ENCODE measurements around the gene QSER1.
A peak's percentile ranks its signal among the peaks of the same experiment; 100 is the strongest.

QSER1 gene

GRCh38 chr11:32897103-32897502 is 4.5 kb downstream of the QSER1 start:
- DNase-seq (no peak), ATAC-seq (no peak)
- Mint-ChIP-seq H3K4me1 (peaks cover 46% of the 10 kb centered on the region), H3K36me3 (ENCODE audit: low read depth) (peaks cover 13% of the 10 kb centered on the region), H3K9me3 (no peaks in the 10 kb centered on the region), H3K4me3 (no peak overlapping the region), H3K27me3 (no peaks in the 10 kb centered on the region), H3K27ac (no peak overlapping the region)

- ATAC-seq: no peak
- H3K27me3 Mint-ChIP-seq: no peaks in the 10 kb centered on the region
- no peak overlapping the region for H3K27ac Mint-ChIP-seq
Measured at GRCh38 chr11:32899438-32899837, 6.8 kb downstream of the QSER1 start.

DNA sequence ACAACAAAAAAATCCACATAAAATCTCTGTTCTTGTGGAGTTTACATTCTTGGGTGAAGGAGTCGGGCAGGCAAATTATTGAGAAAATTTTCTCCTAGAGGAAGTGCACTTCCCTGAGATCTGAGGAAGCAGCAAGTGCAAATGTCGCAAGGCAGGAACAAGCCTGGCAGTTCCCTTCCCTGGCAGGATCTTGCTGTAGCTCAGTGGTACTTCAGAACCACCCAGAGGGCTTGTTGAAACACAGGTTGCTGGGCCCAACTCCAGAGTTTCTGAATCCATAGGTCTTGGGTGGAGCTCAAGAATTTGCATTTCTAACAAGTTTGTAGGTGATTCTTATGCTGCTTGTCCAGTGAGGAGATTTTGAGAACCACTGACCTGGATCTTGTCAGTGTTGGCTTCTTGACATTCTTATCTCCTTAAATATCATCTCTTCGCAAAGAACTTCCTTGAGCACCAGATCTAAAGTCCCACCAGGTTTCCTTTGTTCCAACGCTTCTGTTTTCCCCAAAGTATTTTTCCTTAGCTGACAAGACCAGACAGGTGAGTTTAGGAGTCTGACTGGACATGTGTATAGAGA is 9.6 kb downstream of the QSER1 start:
- Mint-ChIP-seq H3K27me3 (no peaks in the 10 kb centered on the region), H3K9me3 (no peaks in the 10 kb centered on the region), H3K36me3 (ENCODE audit: low read depth) (peaks cover 13% of the 10 kb centered on the region), H3K4me1 (peaks cover 21% of the 10 kb centered on the region), H3K27ac (no peak overlapping the region), H3K4me3 (no peak overlapping the region)
- no peak for ATAC-seq
- DNase-seq: no peak

More at GRCh38 chr11:32899438-32899837, 6.8 kb downstream of the QSER1 start:
- Mint-ChIP-seq H3K36me3 (ENCODE audit: low read depth) (peaks cover 9% of the 10 kb centered on the region), H3K4me1 (peaks cover 40% of the 10 kb centered on the region), H3K9me3 (no peaks in the 10 kb centered on the region), H3K4me3 (no peak overlapping the region)
- DNase-seq: no peak

GRCh38 chr11:32905028-32905667 is 12.5 kb downstream of the QSER1 start:
- Mint-ChIP-seq H3K36me3 (ENCODE audit: low read depth) (peaks cover 20% of the 10 kb centered on the region), H3K4me3 (no peak overlapping the region), H3K27me3 (no peaks in the 10 kb centered on the region), H3K4me1 (peaks cover 14% of the 10 kb centered on the region), H3K27ac (no peak overlapping the region), H3K9me3 (no peaks in the 10 kb centered on the region)
- DNase-seq: no peak
- no peak for ATAC-seq

DNA sequence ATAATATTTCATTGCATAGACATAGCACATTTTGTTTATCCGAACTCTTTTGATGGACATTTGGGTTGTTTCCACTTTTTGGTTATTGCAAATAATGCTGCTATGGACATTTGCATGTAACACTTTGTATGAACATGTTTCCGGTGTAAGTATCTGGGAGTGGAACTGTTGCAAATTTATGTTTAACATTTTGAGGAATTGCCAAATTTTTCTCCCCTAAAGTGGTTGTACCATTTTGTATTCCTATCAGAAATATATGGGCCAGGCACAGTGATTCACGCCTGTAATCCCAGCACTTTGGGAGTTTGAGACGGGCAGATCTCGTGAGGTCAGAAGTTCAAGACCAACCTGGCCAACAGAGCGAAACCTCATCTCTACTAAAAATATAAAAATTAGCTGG is 16.0 kb downstream of the QSER1 start:
- Mint-ChIP-seq H3K27ac (no peak overlapping the region), H3K4me3 (no peak overlapping the region), H3K4me1 (peaks cover 18% of the 10 kb centered on the region), H3K9me3 (no peaks in the 10 kb centered on the region), H3K36me3 (ENCODE audit: low read depth) (peaks cover 27% of the 10 kb centered on the region), H3K27me3 (no peaks in the 10 kb centered on the region)
- DNase-seq: no peak
- no peak for ATAC-seq

GRCh38 chr11:32911413-32911812 is 18.8 kb downstream of the QSER1 start:
- Mint-ChIP-seq H3K9me3 (no peaks in the 10 kb centered on the region), H3K27me3 (no peaks in the 10 kb centered on the region), H3K4me1 (peaks cover 18% of the 10 kb centered on the region), H3K36me3 (ENCODE audit: low read depth) (peaks cover 23% of the 10 kb centered on the region), H3K4me3 (no peak overlapping the region), H3K27ac (no peak overlapping the region)
- DNase-seq (no peak), ATAC-seq (no peak)

- Mint-ChIP-seq H3K27ac (no peak overlapping the region), H3K4me1 (peaks cover 18% of the 10 kb centered on the region), H3K27me3 (no peaks in the 10 kb centered on the region), H3K4me3 (no peak overlapping the region), H3K36me3 (ENCODE audit: low read depth) (peaks cover 23% of the 10 kb centered on the region), H3K9me3 (no peaks in the 10 kb centered on the region)
- ATAC-seq: no peak
- no peak for DNase-seq
Measured at GRCh38 chr11:32913445-32913844, 20.8 kb downstream of the QSER1 start.

- Mint-ChIP-seq H3K4me1 (peaks cover 31% of the 10 kb centered on the region), H3K27ac (no peak overlapping the region), H3K27me3 (no peaks in the 10 kb centered on the region), H3K4me3 (no peak overlapping the region), H3K36me3 (ENCODE audit: low read depth) (peaks cover 14% of the 10 kb centered on the region), H3K9me3 (no peaks in the 10 kb centered on the region)
- ATAC-seq: no peak
- no peak for DNase-seq
Measured at GRCh38 chr11:32916361-32916760, 23.8 kb downstream of the QSER1 start.

DNA sequence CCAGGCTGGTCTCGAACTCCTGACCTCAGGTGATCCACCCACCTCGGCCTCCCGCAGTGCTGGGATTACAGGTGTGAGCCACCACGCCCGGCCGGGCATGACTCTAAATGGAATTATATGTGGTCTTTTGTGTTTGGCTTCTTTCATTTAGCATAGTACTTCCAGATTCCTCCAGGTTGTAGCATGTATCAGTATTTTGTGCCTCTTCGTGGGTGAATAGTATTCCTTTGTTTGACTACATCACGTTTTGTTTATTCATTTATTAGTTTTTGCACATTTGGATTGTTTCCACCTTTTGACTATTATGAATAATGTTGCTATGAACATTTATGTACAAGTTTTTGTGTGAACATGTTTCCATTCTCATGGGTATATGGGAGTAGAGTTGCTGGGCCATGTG is 24.4 kb downstream of the QSER1 start:
- Mint-ChIP-seq H3K4me1 (peaks cover 30% of the 10 kb centered on the region), H3K27ac (no peak overlapping the region), H3K27me3 (no peaks in the 10 kb centered on the region), H3K4me3 (no peak overlapping the region), H3K36me3 (ENCODE audit: low read depth) (peaks cover 8% of the 10 kb centered on the region), H3K9me3 (no peaks in the 10 kb centered on the region)
- ATAC-seq: no peak
- no peak for DNase-seq

GRCh38 chr11:32918427-32918826 is 25.8 kb downstream of the QSER1 start:
- ATAC-seq (peak; percentile 46), DNase-seq (no peak)
- Mint-ChIP-seq H3K4me1 (peaks cover 28% of the 10 kb centered on the region), H3K9me3 (no peaks in the 10 kb centered on the region), H3K36me3 (ENCODE audit: low read depth) (peaks cover 8% of the 10 kb centered on the region), H3K27ac (no peak overlapping the region), H3K4me3 (no peak overlapping the region), H3K27me3 (no peaks in the 10 kb centered on the region)

- H3K4me1 Mint-ChIP-seq: peaks cover 28% of the 10 kb centered on the region
- ATAC-seq (no peak), DNase-seq (no peak)
- no peaks in the 10 kb centered on the region for H3K27me3 Mint-ChIP-seq
- no peaks in the 10 kb centered on the region for H3K9me3 Mint-ChIP-seq
- H3K36me3 Mint-ChIP-seq (ENCODE audit: low read depth): peaks cover 7% of the 10 kb centered on the region
- H3K27ac Mint-ChIP-seq: no peak overlapping the region
- H3K4me3 Mint-ChIP-seq: no peak overlapping the region
Measured at GRCh38 chr11:32919338-32919737, 26.7 kb downstream of the QSER1 start.

DNA sequence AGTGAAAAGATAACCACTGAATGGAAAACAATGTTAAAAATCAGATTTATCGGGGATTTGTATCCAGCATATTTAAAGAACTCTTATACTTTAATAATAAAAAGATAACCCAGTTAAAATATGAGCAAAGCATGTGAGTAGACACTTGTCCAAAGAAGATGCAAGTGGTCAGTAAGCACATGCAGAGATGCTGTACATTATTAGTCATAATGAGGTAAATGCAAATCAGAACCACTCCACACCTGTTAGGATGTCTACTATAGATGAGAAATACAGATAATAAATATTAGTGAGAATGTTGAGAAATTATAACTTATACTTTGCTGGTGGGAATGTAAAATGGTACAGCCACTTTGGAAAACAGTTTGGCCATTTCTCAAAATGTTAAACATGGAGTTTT is 28.0 kb downstream of the QSER1 start:
- ATAC-seq: no peak
- peaks cover 28% of the 10 kb centered on the region for H3K4me1 Mint-ChIP-seq

GRCh38 chr11:32921204-32921603 is 28.6 kb downstream of the QSER1 start:
- no peaks in the 10 kb centered on the region for H3K27me3 Mint-ChIP-seq
- DNase-seq: no peak
- H3K9me3 Mint-ChIP-seq: no peaks in the 10 kb centered on the region
- H3K36me3 Mint-ChIP-seq (ENCODE audit: low read depth): peaks cover 7% of the 10 kb centered on the region
- peaks cover 28% of the 10 kb centered on the region for H3K4me1 Mint-ChIP-seq
- no peak overlapping the region for H3K27ac Mint-ChIP-seq
- no peak overlapping the region for H3K4me3 Mint-ChIP-seq
- ATAC-seq: no peak

More for the DNA sequence above, 28.0 kb downstream of the QSER1 start:
- no peak for DNase-seq
- Mint-ChIP-seq H3K27ac (no peak overlapping the region), H3K36me3 (ENCODE audit: low read depth) (peaks cover 7% of the 10 kb centered on the region), H3K27me3 (no peaks in the 10 kb centered on the region), H3K9me3 (no peaks in the 10 kb centered on the region), H3K4me3 (no peak overlapping the region)

- Mint-ChIP-seq H3K36me3 (ENCODE audit: low read depth) (peaks cover 51% of the 10 kb centered on the region), H3K27ac (no peak overlapping the region), H3K27me3 (no peaks in the 10 kb centered on the region), H3K4me1 (no peaks in the 10 kb centered on the region), H3K4me3 (no peak overlapping the region), H3K9me3 (no peaks in the 10 kb centered on the region)
- DNase-seq (no peak), ATAC-seq (no peak)
Measured at GRCh38 chr11:32931606-32932005, 39.0 kb downstream of the QSER1 start.

GRCh38 chr11:32932196-32932595 is 39.6 kb downstream of the QSER1 start:
- Mint-ChIP-seq H3K27me3 (no peaks in the 10 kb centered on the region), H3K9me3 (no peaks in the 10 kb centered on the region), H3K4me1 (no peaks in the 10 kb centered on the region), H3K27ac (no peak overlapping the region), H3K36me3 (ENCODE audit: low read depth) (peaks cover 57% of the 10 kb centered on the region), H3K4me3 (no peak overlapping the region)
- ATAC-seq: no peak
- DNase-seq: no peak
